ENCODE data around the gene PLCB4. TPM values are rescaled to one million over a fixed set of nuclear protein-coding genes. Genes with fewer than 3 reads are reported as not detected.

PLCB4 gene
- total RNA-seq, 1 donor from 2014 or later: 12.0 TPM

DNA sequence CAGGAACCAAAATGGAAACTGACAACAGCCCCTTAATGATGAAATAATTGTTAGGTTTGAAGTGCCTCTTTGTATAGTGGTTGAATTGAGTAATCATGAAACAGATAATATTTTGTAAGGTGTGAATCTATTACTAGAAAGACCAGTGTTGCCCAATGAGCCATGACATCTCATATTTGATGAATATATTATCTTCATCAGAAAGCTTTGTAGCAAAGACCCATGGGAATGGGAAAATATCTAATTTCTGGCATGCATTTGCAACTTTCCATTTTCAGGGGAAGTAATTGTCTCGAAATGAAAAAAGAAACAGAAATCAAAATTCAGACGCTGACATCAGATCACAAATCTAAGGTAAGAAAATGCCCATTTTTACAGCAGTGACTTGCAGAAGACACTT, 388.2 kb downstream of the PLCB4 start:
- TF ChIP-seq CTCF (IDR thresholded peaks at IDR 0.05) (no peak), POLR2A (IDR thresholded peaks at IDR 0.05) (no peak), POLR2AphosphoS5 (IDR thresholded peaks at IDR 0.05; ENCODE audit: insufficient read depth in 1 of 2, low read depth in 1 of 2) (no peak)
- Histone ChIP-seq H3K27ac (no peak overlapping the region), H3K9me3 (no peaks in the 10 kb centered on the region), H3K36me3 (peaks cover 0 to 4% of the 10 kb centered on the region in 2 donors), H3K4me3 (no peak overlapping the region), H3K27me3 (no peaks in the 10 kb centered on the region), H3K4me1 (no peaks in the 10 kb centered on the region)
- intact Hi-C loops (cut with DNase I): no loop called here
- DNase-seq (ENCODE audit: extremely low spot score in 2 of 2): no peak

GRCh38 chr20:9458138-9458796, 389.4 kb downstream of the PLCB4 start:
- TF ChIP-seq CTCF (IDR thresholded peaks at IDR 0.05): no peak
- TF ChIP-seq POLR2AphosphoS5 (IDR thresholded peaks at IDR 0.05; ENCODE audit: insufficient read depth in 1 of 2, low read depth in 1 of 2): no peak
- TF ChIP-seq POLR2A (IDR thresholded peaks at IDR 0.05): no peak
- no peak overlapping the region for H3K4me3 ChIP-seq
- no peaks in the 10 kb centered on the region for H3K27me3 ChIP-seq
- no peaks in the 10 kb centered on the region for H3K9me3 ChIP-seq
- no peak overlapping the region for H3K27ac ChIP-seq
- peaks cover 0 to 4% of the 10 kb centered on the region in 2 donors for H3K36me3 ChIP-seq
- H3K4me1 ChIP-seq: no peaks in the 10 kb centered on the region
- no peak for DNase-seq (ENCODE audit: extremely low spot score in 2 of 2)
- intact Hi-C loops (cut with DNase I): no loop called here

GRCh38 chr20:9460518-9460917, 391.6 kb downstream of the PLCB4 start:
- no peak for DNase-seq (ENCODE audit: extremely low spot score in 2 of 2)
- peaks cover 0 to 4% of the 10 kb centered on the region in 2 donors for H3K36me3 ChIP-seq
- H3K4me1 ChIP-seq: no peaks in the 10 kb centered on the region
- intact Hi-C loops (cut with DNase I): no loop called here
- TF ChIP-seq CTCF (IDR thresholded peaks at IDR 0.05): no peak
- TF ChIP-seq POLR2AphosphoS5 (IDR thresholded peaks at IDR 0.05; ENCODE audit: insufficient read depth in 1 of 2, low read depth in 1 of 2): no peak
- no peak for TF ChIP-seq POLR2A (IDR thresholded peaks at IDR 0.05)
- H3K27me3 ChIP-seq: no peaks in the 10 kb centered on the region
- no peaks in the 10 kb centered on the region for H3K9me3 ChIP-seq
- H3K27ac ChIP-seq: no peak overlapping the region
- H3K4me3 ChIP-seq: no peak overlapping the region

GRCh38 chr20:9467995-9468394, 399.1 kb downstream of the PLCB4 start:
- Histone ChIP-seq H3K27ac (no peak overlapping the region), H3K4me1 (no peaks in the 10 kb centered on the region), H3K27me3 (no peaks in the 10 kb centered on the region), H3K4me3 (no peak overlapping the region), H3K9me3 (no peaks in the 10 kb centered on the region), H3K36me3 (no peaks in the 10 kb centered on the region)
- TF ChIP-seq POLR2A (IDR thresholded peaks at IDR 0.05) (no peak), POLR2AphosphoS5 (IDR thresholded peaks at IDR 0.05; ENCODE audit: insufficient read depth in 1 of 2, low read depth in 1 of 2) (no peak), CTCF (IDR thresholded peaks at IDR 0.05) (no peak)
- intact Hi-C loops (cut with DNase I): no loop called here
- DNase-seq (ENCODE audit: extremely low spot score in 2 of 2): no peak

GRCh38 chr20:9474835-9475415, 406.0 kb downstream of the PLCB4 start:
- DNase-seq (ENCODE audit: extremely low spot score in 2 of 2): no peak
- no peak for TF ChIP-seq POLR2AphosphoS5 (IDR thresholded peaks at IDR 0.05; ENCODE audit: insufficient read depth in 1 of 2, low read depth in 1 of 2)
- TF ChIP-seq POLR2A (IDR thresholded peaks at IDR 0.05): no peak
- TF ChIP-seq CTCF (IDR thresholded peaks at IDR 0.05): no peak
- intact Hi-C loops (cut with DNase I): no loop called here
- no peaks in the 10 kb centered on the region for H3K9me3 ChIP-seq
- no peaks in the 10 kb centered on the region for H3K36me3 ChIP-seq
- no peaks in the 10 kb centered on the region for H3K27me3 ChIP-seq
- H3K27ac ChIP-seq: no peak overlapping the region
- no peaks in the 10 kb centered on the region for H3K4me1 ChIP-seq
- no peak overlapping the region for H3K4me3 ChIP-seq

Measured in vagina (tissue), 2 donors.